ENCODE data around the gene MAPKAPK3. TPM values are rescaled to one million over a fixed set of nuclear protein-coding genes. Genes with fewer than 3 reads are reported as not detected.
A peak's percentile ranks its signal among the peaks of the same experiment; 100 is the strongest.

MAPKAPK3 gene
- total and polyA plus RNA-seq, 2 of the 8 experiments (the other 6 are each of a cell fraction or from before 2014, with no cell fraction given) = 65.4 to 99.8 TPM

DNA sequence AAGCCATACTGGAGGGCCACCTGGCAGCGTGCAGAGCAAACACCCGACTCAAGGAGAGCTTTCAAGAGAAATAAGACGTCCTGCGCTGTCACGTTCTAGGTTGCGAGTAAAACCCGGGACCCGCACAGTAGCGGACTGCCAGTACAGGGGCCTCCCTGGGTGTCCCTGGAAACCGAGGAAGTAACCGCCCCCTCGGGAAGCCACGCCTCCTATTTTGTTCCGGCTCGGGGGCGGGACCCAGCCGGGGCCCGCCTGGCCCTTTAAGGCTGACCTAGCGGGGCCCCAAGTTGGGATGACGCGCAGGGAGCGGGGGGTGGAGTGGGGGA, 218 bp upstream of the MAPKAPK3 start:
- H2BK5ac ChIP-seq (ENCODE audit: low read depth, low read length) = no peak overlapping the region
- peaks cover 0 to 15% of the 10 kb centered on the region in 2 experiments; a peak in 1 of 4 replicates for H3K79me2 ChIP-seq (ENCODE audit: control insufficient read depth in 1 of 2, insufficient read depth in 2 of 2, low read length in 2 of 2)
- no peak overlapping the region for H4K5ac ChIP-seq (ENCODE audit: insufficient read length, low read depth, low read length)
- no peak overlapping the region for H2AK5ac ChIP-seq (ENCODE audit: low read depth, low read length)
- no peak overlapping the region for H2BK12ac ChIP-seq (ENCODE audit: low read depth, low read length)
- H4K20me1 ChIP-seq (replicated peaks in 1 of 2; ENCODE audit: control insufficient read depth in 1 of 2, insufficient read depth in 2 of 2, low read length in 2 of 2) = peaks cover 4 to 13% of the 10 kb centered on the region in 2 experiments
- no peaks in the 10 kb centered on the region for H3K9me3 ChIP-seq (ENCODE audit: insufficient read depth in 2 of 2, low read depth in 1 of 2, low read length in 1 of 2)
- CTCF ChIA-PET (ENCODE audit: partially characterized antibody) = interaction anchor here (0.6 to 50.4 kb wide), 29 partner anchors 14 to 771 kb away, joined by 3 to 1262 read pairs (median 5); partner anchors contain the start of genes C3orf18, DOCK3, HEMK1 and MANF
- no peak overlapping the region for H4K8ac ChIP-seq (ENCODE audit: extremely low read depth, insufficient read depth, low read length)
- peak overlapping the region; percentile 91 to 99 for H3K4me2 ChIP-seq (ENCODE audit: insufficient read depth in 1 of 2, low read depth in 2 of 2, low read length in 2 of 2)
- no peak overlapping the region for H2BK20ac ChIP-seq (ENCODE audit: low read length)
- no peak overlapping the region for H3K4ac ChIP-seq (replicated peaks; ENCODE audit: insufficient read length, low read depth, low read length)
- peak; percentile 84 to 98 for DNase-seq (ENCODE audit: low read depth in 1 of 2, low spot score in 2 of 2)
- peak overlapping the region; percentile 59 to 68 (median 65) for H3K4me3 ChIP-seq (ENCODE audit: extremely low read depth in 1 of 4, insufficient read depth in 2 of 4, low read depth in 3 of 4, low read length in 4 of 4)
- H3K23ac ChIP-seq (ENCODE audit: insufficient read length) = no peak overlapping the region
- WGBS, 2 experiments (ENCODE audit: extremely low coverage in 1 of 2, insufficient coverage in 1 of 2, insufficient read length in 1 of 2, insufficient replicate concordance in 2 of 2, low coverage in 1 of 2, low lambda C conversion rate in 2 of 2, missing lambda C conversion rate in 1 of 2) = 0% methylated on average over 21 of the region's 22 CpGs; no CpG with 5 or more reads in 1 of the 2 experiments
- no peak for FAIRE-seq
- no peak overlapping the region for H3K56ac ChIP-seq (replicated peaks; ENCODE audit: insufficient read length, low read depth, low read length)
- peaks cover 0 to 16% (median 9%) of the 10 kb centered on the region in 4 experiments; a peak in 6 of 7 replicates for H3K4me1 ChIP-seq (replicated peaks in 1 of 4; ENCODE audit: control insufficient read depth in 3 of 4, insufficient read depth in 4 of 4, low read length in 3 of 4)
- H3K36me3 ChIP-seq (ENCODE audit: control insufficient read depth in 2 of 4, insufficient read depth in 4 of 4, low read length in 3 of 4) = no peaks in the 10 kb centered on the region
- peak overlapping the region; percentile 6; the same call in 1 of the 2 replicates for H3K18ac ChIP-seq (ENCODE audit: extremely low read depth, low read length)
- H3K79me1 ChIP-seq (ENCODE audit: low read depth, low read length) = no peaks in the 10 kb centered on the region; the same call in 1 of the 2 replicates
- H3K27ac ChIP-seq (ENCODE audit: low read depth, low read length) = no peak overlapping the region
- H3K27me3 ChIP-seq (replicated peaks in 1 of 4; ENCODE audit: control insufficient read depth in 3 of 4, extremely low read depth in 1 of 4, insufficient read depth in 3 of 4, low read length in 3 of 4) = peaks cover 3 to 22% (median 17%) of the 10 kb centered on the region in 4 experiments; a peak in 6 of 7 replicates
- H2BK120ac ChIP-seq (replicated peaks; ENCODE audit: low read depth, low read length) = no peak overlapping the region
- POLR2A ChIA-PET (ENCODE audit: partially characterized antibody) = interaction anchor here (0.7 to 4.8 kb wide), 10 partner anchors 8 to 772 kb away, joined by 3 to 20 read pairs (median 5); partner anchors contain the start of gene MANF
- H4K91ac ChIP-seq (replicated peaks; ENCODE audit: insufficient read length, low read length) = no peak overlapping the region
- H2BK15ac ChIP-seq (ENCODE audit: low read length) = no peak overlapping the region
- H3K23me2 ChIP-seq (ENCODE audit: low read depth, low read length) = peaks cover 15% of the 10 kb centered on the region
- peak overlapping the region; percentile 29; the same call in 1 of the 2 replicates for H2AFZ ChIP-seq (ENCODE audit: low read length)
- H3K14ac ChIP-seq (ENCODE audit: insufficient read length) = no peak overlapping the region
- H3K9ac ChIP-seq (replicated peaks in 1 of 4; ENCODE audit: extremely low read depth in 1 of 4, low read depth in 3 of 4, low read length in 3 of 4) = no peak overlapping the region
- TF ChIP-seq, protein P1, sequence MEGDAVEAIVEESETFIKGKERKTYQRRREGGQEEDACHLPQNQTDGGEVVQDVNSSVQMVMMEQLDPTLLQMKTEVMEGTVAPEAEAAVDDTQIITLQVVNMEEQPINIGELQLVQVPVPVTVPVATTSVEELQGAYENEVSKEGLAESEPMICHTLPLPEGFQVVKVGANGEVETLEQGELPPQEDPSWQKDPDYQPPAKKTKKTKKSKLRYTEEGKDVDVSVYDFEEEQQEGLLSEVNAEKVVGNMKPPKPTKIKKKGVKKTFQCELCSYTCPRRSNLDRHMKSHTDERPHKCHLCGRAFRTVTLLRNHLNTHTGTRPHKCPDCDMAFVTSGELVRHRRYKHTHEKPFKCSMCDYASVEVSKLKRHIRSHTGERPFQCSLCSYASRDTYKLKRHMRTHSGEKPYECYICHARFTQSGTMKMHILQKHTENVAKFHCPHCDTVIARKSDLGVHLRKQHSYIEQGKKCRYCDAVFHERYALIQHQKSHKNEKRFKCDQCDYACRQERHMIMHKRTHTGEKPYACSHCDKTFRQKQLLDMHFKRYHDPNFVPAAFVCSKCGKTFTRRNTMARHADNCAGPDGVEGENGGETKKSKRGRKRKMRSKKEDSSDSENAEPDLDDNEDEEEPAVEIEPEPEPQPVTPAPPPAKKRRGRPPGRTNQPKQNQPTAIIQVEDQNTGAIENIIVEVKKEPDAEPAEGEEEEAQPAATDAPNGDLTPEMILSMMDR (IDR thresholded peaks at IDR 0.05; ENCODE audit: control extremely low read depth in 1 of 3, insufficient read depth in 1 of 3, low read depth in 1 of 3, low read length in 3 of 3) = no peak
- no peak for TF ChIP-seq KDM5A (IDR thresholded peaks at IDR 0.05; ENCODE audit: low read length)
- no peak for TF ChIP-seq TEAD4 (IDR thresholded peaks at IDR 0.05; ENCODE audit: low read depth, low read length)
- 0 out of 2 replicates have a peak, but pooled peaks have one; percentile 27 for TF ChIP-seq RFX5 (IDR thresholded peaks at IDR 0.05; ENCODE audit: borderline replicate concordance, low read depth, low read length)
- peak; percentile 79 for TF ChIP-seq CREB1 (IDR thresholded peaks at IDR 0.05)
- no peak for TF ChIP-seq CHD2 (IDR thresholded peaks at IDR 0.05; ENCODE audit: low read length)
- TF ChIP-seq ASH2L (IDR thresholded peaks at IDR 0.05; ENCODE audit: low read length) = no peak
- TF ChIP-seq TBP (IDR thresholded peaks at IDR 0.05; ENCODE audit: low read depth, low read length) = no peak
- no peak for TF ChIP-seq PHF8 (conservative IDR thresholded peaks at IDR 0.05; ENCODE audit: low read depth, low read length)
- no peak for TF ChIP-seq CTBP2 (IDR thresholded peaks at IDR 0.05; ENCODE audit: borderline replicate concordance, insufficient read depth, insufficient read length, low read length)
- no peak for TF ChIP-seq YY1 (IDR thresholded peaks at IDR 0.05; ENCODE audit: low read depth, low read length)
- TF ChIP-seq TAF1 (IDR thresholded peaks at IDR 0.05; ENCODE audit: low read depth, low read length) = 0 out of 2 replicates have a peak, but pooled peaks have one; percentile 6
